ENCODE data around the gene RTP5. TPM values are rescaled to one million over a fixed set of nuclear protein-coding genes. Genes with fewer than 3 reads are reported as not detected.
"Not testable (repeated sequence)": the region's sequence is repeated elsewhere in the genome, so short reads cannot be mapped to it uniquely, and the experiment has no call there.

The RTP5 gene
- 2.4 TPM for total RNA-seq

DNA sequence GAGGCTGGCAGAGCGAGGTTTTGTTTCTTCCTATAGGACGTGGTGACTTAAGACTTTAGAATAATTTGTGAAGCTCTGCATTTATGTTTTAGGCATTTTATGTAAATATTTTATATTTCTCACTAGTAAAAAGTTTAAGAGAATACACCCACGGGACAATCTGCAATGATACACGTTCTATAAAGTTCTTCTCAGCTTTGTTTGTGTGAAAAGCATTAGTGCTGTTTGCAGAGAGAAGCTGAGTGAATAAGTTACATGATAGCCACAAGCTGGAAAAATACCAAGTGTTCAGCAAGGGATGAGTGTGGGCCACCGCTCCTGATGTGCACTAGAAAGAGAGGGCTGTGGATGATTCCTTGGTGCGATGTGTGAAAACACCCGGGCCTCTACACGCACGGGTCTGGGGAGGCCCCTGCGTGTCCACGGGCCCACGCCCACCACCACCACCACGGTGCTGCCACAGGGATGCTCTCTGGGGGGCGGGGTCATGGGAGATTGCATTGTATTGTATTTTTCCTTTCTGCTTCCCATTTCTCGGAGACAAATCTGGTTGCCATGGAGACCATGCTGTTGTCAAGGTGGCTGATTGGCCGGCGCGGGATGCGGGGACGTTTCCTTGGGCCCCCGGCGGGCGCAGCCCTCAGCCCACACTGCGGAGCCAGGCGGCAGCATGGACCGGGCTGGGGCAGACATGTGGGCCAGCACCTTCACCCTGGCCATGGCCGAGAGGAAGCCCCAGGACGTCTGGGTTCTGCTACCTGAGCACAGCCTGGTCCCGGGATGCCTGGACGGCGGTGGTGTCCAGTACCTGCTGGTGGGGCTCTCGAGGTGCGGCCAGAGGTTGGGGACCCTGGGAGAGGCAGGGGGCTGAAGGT, at the start of gene RTP5:
Gene RTP5 (plus strand): TSS at position 643 of the 875 bp plus-strand sequence. CDS start 28 bp downstream, at position 671.
- DNase-seq (ENCODE audit: low spot score in 2 of 2): peak in 1 of 2 donors; percentile 62
- no peak for FAIRE-seq

DNA sequence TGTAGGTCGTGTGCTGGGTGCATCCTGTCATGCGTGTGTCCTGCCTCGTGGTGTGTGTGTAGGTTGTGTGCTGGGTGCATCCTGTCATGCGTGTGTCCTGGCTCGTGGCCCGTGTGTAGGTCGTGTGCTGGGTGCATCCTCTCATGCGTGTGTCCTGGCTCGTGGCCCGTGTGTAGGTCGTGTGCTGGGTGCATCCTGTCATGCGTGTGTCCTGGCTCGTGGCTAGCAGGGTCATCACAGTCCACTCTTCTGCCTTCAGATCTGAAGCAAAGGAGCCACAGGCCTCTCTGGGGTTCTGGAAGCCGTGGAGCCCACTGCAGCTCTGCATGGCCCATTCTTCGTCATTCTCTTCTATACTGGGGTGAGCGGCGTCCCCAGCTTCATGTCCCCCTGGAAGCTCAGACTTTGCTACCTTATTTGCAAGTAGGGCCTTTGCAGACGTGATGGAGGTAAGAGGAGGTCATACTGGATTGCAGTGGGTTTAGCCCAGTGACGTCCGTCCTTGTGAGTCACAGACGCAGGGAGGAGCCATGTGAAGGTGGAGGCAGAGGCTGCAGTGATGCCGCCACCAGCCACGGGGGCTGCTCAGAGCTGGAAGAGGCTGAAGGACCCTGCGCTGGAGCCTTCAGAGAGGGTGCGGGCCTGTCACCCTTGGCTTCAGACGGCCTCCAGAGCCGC, 49.4 kb upstream of the RTP5 start:
- not testable (repeated sequence) for DNase-seq (ENCODE audit: low spot score in 2 of 2); FAIRE-seq

DNA sequence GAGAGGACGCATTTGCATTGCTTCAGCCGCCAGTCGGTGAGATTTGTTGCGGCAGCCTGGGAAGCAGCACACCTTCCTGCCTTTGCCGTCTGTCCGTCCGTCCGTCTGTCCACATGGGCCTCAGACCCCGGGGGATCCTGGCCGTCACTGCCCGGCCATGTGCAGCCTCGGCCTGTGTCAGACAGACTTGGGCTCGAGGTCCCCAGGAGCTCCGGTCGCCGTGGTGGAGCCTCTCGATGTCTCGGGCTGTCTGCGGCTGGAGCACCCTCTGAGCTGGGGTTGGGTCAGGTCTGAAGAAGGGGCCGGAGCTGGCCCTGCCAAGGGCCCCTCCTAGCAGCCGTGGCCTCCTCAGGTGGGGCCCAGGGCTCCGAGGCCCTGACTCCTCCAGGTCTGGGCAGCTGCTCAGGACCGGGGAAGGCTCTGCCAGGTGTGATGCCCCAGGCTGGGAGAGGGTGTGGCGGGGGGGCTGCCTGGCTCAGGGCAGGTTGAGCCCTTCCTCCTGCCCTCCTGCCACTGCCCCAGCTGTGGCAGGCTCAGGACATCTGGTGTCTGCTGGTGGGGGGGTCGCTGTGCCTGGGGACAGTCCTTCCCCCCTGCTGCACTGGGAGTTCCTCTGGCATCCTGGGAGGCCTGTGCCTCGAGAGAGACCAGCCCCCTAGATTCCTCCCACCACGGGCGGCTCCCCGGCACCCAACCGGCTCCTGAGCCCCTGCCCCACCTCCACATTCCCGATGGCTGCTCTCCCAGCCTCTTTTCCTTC, 48.7 kb upstream of the RTP5 start:
- no peak for FAIRE-seq
- no peak for DNase-seq (ENCODE audit: low spot score in 2 of 2)

DNA sequence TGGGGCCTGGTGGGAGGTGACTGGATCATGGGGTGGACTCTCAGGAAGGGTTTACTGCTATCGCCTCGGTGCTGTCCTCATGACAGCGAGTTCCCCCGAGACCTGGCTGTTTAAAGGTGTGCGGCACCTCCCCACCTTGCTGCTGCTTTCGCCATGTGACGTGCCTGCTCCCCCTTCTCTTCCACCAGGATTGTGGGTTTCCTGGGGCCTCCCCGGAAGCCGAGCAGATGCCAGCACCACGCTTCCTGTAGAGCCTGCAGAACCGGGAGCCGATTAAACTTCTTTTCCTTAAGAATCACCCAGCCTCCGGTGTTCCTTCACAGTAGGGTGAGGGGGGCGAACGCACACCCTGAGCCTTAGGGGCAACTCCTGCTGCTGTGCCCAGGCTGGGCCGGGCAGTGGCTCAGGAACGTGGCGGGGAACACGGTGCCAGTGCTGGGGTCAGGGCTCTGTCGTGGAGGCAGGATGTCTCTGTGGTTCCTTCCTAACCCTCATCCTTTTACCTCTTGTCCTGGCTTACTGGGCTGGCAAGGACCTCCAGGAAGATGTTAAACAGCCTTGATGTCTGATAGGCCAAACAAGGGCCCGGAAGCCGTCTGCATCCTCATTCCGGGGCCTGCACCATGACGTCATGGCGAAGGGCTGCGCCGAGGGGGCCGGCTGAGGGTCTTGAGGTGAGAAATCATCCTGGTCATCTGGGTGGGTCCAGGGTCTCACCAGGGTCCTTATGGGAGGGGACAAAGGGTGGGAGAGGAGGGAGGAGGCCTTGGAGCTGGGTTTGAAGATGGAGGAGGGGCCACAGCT, 47.9 kb upstream of the RTP5 start:
- DNase-seq (ENCODE audit: low spot score in 2 of 2): no peak
- FAIRE-seq: no peak

DNA sequence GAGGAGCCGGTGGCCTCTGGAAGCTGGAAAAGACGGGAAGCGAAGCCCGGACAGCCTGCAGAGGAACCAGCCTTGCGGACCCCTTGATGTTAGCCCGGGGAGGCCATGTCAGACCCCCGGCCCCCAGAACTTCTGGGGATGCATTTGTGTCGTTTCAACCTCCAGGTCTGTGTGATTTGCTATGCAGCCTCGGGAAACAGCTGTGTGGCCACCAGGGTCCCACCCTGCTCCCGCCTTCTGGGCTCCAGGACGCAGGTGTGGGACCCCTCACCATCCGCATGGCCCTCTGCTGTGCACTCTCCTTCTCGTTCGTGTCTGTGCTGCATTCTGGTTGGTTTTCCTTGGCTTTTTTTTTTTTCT, 47.3 kb upstream of the RTP5 start:
- DNase-seq (ENCODE audit: low spot score in 2 of 2): no peak
- FAIRE-seq: no peak

DNA sequence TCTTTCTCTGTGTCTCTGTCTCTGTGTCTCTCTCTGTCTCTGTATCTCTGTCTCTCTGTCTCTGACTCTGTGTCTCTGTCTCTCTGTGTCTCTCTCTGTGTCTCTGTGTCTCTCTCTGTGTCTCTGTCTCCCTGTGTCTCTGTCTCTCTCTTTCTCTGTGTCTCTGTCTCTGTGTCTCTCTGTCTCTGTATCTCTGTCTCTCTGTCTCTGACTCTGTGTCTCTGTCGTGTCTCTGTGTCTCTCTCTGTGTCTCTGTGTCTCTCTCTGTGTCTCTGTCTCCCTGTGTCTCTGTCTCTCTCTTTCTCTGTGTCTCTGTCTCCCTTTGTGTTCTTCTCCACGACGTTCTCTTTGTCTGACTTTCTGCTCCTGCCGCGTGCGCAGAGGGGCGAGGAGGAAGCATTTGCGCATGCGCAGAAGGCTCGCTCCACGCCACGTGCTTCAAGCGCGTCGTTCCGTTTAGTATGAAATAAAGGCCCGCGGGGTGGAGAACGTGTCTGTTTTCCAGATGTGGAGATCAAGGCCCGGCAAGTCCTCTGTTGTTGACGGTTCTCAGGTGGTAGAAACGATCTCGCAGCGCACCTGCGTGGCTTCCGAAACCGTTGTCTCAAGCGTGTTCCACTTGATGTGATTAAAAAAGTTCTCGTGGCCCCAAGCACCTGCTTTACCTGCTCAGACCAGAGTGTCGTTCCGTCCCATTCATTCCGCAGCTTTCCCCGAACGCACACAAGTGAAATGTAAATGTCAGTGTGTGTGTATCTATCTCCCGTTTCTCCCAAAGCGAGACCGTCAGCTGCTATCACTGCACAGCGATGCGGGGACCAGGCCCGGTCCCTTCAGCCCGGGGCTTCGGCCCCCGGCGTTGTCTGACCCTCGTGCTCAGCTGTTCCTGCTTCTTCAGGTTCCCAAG, 45.7 kb upstream of the RTP5 start:
- not testable (repeated sequence) for FAIRE-seq; DNase-seq (ENCODE audit: low spot score in 2 of 2)

DNA sequence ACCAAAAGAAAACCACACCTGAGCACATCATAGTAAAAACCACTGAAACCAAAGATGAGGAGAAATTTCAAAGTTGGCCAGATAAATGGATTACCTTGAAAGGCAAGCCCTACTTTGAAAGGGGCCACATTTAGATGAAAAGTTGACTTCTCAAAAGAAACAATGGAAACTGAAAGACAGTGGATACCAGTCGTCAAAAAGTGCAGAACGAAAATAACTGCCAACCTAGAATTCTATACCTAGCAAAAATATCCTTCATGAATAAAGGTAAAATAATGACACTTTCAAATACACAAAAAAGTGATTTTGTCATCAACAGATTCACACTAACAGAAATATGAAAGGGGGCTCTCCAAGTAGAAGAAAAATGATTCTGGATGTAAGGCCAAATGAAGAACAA, 42.1 kb upstream of the RTP5 start:
- no peak for DNase-seq (ENCODE audit: low spot score in 2 of 2)
- FAIRE-seq: no peak

DNA sequence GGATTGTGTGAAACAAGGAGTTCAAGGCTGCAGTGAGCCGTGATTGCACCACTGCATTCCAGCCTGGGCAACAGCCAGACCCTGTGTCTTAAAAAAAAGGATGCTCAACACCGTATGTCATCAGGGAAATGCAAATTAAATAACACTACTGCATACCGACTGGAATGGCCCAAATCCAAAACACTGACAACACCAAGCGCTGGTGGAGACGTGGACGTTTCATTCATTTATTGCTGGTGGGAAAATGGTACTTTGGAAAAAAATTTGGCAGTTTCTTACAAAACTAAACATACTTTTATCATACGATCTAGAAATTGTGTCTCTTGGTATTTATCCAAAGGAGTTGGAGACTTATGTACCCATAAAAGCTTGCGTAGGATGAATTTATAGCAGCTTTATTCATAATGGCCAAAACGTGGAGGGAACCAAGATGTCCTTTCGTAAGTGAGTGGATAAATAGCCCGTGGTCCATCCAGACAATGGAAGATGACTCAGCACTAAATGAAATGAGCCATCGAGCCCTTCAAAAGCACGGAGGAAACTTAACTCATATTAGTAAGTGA, 36.3 kb upstream of the RTP5 start:
- FAIRE-seq: no peak

DNA sequence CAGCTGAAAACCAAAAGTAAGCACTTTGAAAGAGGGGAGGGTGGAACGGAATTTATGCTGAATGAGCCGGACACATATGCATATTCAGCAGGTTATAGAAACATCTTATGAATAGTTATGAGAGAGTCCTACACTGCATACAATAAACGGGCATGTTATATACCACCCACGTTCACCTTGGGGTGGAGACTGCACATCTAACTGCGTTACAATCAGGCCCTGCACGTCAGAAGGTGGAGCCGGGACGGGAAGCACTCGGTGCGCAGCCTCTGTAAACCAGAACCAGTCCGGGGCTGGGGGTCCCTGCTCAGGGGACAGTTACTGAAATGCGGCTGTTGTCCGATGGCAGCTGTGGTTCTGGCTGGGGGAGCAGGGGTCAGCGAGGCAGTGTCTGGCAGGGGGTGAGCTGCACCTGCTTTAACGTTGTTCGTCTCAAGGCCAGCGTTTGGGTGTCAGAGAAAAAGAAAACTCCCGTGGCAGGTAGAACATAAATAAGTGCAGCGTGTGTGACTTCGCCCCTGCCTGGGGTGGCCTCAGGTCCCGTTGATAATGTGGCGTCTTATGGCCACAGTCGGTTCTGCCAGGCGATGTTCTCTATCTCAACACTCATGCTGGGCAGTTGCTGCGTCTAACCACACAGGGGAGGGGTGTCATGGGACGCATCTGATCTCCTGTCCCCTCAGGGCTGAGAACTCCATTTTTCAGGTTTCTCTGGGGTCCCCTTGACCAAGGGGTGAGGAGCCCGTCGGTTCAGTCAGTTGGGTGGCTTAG, 35.6 kb upstream of the RTP5 start:
- FAIRE-seq; DNase-seq (ENCODE audit: low spot score in 2 of 2): not testable (repeated sequence)

More for the DNA sequence above, 36.3 kb upstream of the RTP5 start:
- DNase-seq (ENCODE audit: low spot score in 2 of 2): no peak

DNA sequence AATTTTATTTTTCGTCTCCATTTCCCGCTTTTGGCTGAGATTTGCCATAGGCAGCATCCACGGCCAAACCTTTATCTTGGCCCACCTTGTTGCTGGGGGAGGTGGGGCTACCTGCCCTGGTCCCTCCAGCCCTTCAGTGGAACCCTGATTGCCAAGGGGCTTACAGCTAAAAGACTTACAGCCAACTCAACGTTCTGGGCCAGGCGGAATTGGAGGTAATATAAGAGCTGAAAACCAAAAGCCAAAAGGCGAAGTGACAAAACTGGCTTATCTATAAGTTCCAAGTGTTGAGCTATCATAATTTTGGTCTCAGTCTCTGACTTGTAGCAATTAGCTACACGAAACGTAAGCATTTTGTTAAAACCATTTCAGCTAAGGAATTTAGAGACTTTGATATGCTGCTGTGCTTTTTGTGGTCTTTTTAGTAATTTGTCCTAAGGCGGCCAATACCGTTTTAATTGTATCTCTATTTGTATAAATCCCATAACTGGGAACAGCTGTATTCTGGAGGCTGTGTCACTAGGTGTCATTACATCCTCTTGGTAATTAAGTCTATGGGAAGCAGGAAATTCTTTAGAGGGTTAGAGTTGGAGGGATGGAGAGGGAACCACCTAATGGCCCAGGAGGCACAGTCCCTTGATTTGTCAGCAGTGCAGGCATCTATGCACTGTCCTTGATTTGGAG, 34.9 kb upstream of the RTP5 start:
- FAIRE-seq (no peak), DNase-seq (ENCODE audit: low spot score in 2 of 2) (no peak)

DNA sequence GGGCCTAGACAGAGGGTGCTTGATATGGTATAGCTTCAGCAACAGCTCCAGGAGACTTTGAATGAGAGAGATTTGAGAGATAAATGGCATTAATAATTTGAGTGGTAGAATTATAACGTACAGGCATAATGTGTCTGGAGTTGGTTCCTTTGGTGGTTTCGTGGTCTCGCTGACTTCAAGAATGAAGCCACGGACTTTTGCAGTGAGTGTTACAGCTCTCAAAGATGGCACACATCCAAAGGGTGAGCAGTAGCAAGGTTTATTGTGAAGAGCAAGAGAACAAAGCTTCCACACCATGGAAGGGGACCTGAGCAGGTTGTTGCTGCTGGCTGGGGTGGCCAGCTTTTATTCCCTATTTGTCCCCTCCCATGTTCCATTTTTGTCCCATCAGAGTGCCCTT, 33.9 kb upstream of the RTP5 start:
- DNase-seq (ENCODE audit: low spot score in 2 of 2) (no peak), FAIRE-seq (no peak)

DNA sequence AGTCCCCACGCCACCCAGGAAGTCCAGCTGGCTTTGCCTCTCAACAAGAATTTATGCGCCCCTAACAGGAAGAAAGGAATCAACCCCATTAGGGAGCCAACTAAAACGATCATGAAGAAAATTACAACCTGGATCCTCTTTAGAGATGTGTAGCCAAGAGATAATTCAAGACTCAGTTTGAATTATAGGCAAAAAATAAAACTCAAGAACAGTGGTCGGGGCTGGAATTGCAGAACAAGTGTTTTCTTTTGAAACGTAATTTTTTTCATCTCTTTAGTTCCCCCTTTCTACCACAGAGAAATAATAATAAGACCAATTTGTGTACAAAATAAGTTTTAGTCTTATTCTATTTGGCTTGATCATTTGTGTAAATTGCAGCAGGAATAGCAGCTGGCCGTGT, 33.2 kb upstream of the RTP5 start:
- DNase-seq (ENCODE audit: low spot score in 2 of 2) (no peak), FAIRE-seq (no peak)

DNA sequence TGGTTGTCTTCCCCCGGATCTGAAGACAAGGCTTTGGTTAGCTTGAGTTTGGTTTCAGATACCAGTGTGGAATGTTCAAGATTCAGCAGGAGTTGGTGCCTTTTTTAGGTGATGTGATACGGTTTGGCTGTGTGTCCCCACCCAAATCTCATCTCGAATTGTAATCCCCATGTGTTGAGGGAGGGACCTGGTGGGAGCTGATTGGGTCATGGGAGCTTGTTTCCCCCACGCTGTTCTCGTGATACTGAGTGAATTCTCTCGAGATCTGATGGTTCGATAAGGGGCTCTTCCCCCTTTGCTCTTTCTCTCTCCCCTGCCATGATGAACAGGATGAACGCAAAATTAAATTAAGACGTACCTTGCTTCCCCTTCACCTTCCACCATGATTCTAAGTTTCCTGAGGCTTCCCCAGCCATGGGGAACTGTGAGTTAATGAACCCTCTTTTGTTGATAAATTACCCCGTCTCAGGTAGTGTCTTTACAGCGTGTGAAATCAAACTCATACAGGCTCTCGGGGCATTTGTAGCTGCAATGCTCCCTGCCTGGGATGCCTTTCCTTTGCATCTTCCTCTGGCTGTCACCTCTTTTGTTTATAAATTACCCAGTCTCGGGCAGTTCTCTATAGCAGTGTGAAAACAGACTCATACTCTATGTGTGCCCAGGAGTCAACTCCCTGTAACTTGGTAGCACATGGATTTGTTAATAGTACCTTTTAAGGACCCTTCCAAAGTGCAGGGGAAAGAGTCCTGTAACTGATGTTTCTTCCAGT, 32.1 kb upstream of the RTP5 start:
- FAIRE-seq: no peak

DNA sequence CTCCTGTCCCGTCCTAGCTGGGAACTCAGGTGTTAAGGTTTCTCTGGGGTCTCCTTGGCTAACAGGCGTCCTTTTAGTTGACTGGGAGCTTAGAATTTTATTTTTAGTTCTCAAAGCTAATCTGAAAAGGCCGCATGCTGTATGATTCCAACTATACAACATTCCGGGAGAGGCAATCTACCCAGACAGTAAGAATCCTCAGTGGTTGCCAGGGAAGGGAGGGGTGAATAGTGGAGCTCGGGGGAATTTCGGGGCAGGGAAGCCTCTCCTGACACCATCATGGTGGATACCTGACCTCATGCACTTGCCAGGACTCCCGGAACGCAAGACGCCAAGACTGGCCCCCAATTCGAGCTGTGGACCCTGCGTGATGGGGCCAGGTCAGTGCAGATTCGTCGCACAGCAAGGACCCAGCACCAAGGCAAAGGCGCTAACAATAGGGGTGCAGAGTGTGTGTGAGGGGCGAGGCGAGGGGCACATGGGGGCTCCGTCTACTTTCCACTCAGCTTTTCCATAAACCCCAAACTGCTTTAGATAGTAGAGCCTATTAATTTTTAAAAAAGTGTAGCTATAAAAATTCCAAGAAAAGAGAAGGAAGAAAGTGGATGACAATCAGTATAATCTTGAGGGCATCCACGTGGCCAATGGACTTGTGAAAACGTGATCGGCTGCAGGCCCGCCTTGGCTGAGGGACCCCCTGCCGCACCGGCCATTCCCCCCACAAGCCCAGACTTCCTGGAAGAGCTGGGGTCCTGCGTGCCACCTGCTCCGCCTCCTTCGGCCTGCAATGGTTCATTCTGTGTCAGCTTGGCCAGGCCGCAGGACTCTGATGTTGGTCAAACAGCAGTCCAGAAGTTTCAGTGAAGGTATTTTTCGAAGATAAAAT, 28.1 kb upstream of the RTP5 start:
- DNase-seq (ENCODE audit: low spot score in 2 of 2) (no peak), FAIRE-seq (no peak)

More for the DNA sequence above, 32.1 kb upstream of the RTP5 start:
- no peak for DNase-seq (ENCODE audit: low spot score in 2 of 2)

DNA sequence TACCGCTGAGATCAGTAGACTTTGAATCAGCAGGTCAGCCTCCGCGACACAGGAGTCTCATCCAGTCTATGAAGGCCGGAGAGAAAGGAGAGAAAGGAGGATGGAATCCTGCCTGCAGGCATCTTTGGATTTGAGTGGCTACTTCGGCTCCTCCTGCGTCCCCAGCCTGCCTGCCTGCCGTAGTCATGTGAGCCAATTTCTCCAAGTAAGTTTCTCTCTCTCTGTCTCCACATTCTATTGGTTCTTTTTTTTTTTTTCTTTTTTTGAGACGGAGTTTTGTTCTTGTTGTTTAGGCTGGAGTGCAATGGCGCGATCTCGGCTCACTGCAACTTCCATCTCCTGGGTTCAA, 27.5 kb upstream of the RTP5 start:
- DNase-seq (ENCODE audit: low spot score in 2 of 2): no peak
- FAIRE-seq: no peak

All from frontal cortex (tissue), 4 donors.